Measurements from ENCODE around the gene SNCAIP. TPM values are rescaled to one million over a fixed set of nuclear protein-coding genes. Genes with fewer than 3 reads are reported as not detected.
A peak's percentile ranks its signal among the peaks of the same experiment; 100 is the strongest.

Gene SNCAIP
- total RNA-seq, 1 experiment from 2014 or later = not detected

- DNase-seq (ENCODE audit: low spot score) = no peak
Measured at GRCh38 chr5:122423221-122423620, 111.2 kb downstream of the SNCAIP start.

DNA sequence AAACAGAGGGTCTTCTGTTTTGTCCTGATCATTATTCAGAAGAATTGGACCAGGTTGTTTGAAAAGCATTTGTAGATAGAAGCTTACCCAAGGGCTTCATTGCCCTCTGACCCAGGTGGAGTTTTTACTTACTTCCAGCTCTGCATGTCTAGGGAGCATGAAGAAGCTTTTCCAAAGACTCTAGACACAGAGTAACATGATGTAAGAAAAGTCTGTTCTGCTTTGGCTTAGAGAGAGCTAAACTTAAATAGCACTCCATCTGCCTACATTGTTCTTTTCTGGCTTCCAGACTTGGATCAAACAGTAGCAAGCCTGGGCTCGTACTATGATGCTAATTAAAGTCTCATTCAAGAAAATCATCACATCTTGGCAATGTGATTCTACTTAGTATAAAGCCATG is 112.1 kb downstream of the SNCAIP start:
- DNase-seq (ENCODE audit: low spot score) = no peak

GRCh38 chr5:122426301-122426700 is 114.3 kb downstream of the SNCAIP start:
- no peak for DNase-seq (ENCODE audit: low spot score)

DNA sequence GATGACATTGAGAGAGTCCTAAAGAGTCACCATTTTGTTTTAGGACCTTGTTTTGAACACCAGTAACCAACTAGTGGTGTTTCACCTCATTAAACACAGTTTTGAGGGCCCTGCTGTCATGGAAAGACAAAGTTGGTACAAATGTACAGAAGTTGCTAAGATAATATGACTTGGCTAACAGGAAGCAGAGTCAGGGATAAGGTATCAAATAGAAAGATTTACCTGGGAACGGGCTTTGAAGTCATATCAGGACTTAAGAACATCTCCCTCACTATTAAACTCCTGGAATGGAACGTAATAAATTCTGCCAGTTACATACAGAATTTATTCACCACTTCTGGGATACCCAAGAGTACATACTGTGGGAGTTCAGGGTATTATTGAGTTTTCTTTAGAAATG is 115.6 kb downstream of the SNCAIP start:
- DNase-seq (ENCODE audit: low spot score) = no peak

DNA sequence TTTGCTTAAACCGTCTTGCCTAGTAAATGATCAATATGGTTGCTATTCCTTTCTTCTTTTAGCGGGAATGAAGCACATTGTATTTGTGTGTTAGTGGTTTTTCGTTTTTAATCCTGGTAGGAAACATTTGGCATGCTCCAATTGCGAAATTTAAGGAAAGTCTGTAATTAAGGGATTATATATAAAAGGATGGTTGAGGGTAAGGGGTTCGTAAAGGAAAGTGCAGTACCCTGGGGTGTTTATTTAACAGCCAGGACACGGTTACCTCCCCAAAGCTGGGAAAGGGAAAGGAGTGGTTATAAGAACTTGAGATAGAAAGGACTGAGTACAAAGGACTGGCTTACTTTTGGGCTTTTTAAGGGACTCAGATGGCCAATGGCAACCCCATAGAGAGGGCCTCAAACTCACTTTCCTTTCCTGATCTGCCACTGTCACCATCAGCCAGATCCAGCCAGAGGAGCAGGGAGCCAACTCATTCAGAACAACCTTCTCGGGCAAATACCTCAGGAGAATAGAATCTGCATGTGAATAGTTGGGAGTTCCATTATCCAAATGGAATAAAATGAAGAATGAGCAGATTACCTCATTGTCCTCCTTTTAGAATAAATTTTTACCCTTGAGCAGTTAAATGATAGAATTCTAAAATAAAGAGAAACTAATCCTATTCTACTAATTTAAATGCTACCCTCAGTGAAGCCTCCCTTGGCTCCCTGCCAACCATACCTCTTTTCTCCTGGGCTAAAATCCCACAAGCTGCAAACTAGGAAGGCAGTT is 117.7 kb downstream of the SNCAIP start:
- DNase-seq (ENCODE audit: low spot score) = no peak

GRCh38 chr5:122430319-122430586 is 118.2 kb downstream of the SNCAIP start:
- DNase-seq (ENCODE audit: low spot score) = no peak

GRCh38 chr5:122431298-122431697 is 119.3 kb downstream of the SNCAIP start:
- DNase-seq (ENCODE audit: low spot score) = no peak

- DNase-seq (ENCODE audit: low spot score) = no peak
Measured at GRCh38 chr5:122434205-122434970, 122.4 kb downstream of the SNCAIP start.

DNA sequence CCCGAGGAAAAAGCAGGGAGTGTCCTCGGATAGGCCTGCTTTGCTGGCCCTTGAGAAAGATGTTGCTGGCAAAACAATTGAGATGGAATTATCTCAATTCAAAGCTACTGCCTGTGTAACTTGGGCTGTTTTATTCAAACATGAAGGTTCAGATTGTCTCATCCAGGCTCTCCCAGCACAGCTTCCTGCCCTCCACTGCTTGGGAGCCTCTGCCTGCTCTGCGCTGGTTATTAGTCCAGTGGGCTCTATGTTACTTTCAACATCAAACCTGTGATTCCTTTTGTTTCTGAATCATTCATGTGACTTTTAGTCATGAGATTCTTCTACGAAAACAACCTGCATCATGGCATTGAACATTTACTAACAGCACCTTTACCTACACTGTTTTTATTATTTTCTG is 123.2 kb downstream of the SNCAIP start:
- DNase-seq (ENCODE audit: low spot score) = no peak

- no peak for DNase-seq (ENCODE audit: low spot score)
Measured at GRCh38 chr5:122435761-122436160, 123.7 kb downstream of the SNCAIP start.

- peak; percentile 14 for DNase-seq (ENCODE audit: low spot score)
Measured at GRCh38 chr5:122436615-122437014, 124.6 kb downstream of the SNCAIP start.

- no peak for DNase-seq (ENCODE audit: low spot score)
Measured at GRCh38 chr5:122439645-122440044, 127.6 kb downstream of the SNCAIP start.

DNA sequence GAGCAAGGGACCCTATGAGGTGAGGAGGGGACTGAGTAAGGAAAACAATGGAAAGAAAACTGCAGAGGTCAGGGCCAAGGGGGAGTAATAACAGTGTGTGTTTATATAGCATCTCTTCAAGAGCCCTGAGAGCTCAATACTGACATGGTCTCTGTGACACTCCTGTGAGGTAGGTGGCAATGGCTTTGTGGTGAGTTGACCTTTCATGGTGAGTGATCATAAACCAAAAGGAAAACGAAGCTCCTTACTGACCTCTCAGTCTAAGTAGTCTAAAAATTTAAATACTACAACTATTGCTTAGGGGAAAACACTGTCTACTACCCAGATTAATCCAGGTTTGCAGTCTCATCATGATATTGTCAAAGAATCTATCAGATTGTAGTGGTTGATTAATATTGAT is 130.9 kb downstream of the SNCAIP start:
- DNase-seq (ENCODE audit: low spot score) = no peak

GRCh38 chr5:122444411-122444810 is 132.4 kb downstream of the SNCAIP start:
- no peak for DNase-seq (ENCODE audit: low spot score)

DNA sequence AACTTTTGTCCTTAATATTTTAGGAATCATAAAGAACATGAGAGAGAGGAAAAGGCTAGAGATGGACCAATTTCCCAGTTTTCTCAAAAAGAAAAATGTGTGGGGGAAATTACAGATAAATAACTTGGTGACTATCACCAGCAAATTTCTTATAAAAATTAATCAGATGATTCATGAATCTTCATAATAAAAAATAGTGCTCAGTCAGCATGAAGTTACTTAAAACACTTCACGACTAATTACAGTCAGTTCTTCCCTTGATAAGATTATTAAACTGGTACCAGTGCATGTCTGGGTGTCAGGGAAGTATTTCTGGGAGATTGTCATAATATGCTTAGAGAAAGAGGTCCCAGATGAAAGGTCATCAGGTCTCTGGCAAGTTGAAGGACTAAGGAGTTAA is 133.0 kb downstream of the SNCAIP start:
- DNase-seq (ENCODE audit: low spot score) = no peak

DNA sequence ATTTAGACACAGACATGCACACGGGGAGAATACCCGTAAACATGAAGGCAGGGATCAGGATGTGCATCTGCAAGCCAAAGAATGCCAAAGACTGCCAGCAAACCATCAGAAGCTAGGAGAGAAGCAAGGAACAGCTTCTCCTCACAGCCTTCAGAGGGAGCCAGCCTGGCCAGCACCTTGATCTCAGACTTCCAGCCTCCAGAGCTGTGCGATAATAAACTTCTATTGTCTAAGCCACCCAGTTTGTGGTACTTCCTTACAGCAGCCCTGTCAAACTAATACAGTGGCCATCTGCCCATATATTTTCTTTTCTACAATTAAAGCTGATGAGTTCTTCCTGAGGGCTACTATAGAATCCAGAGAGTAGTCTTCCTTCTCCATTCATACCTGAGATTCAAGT is 135.0 kb downstream of the SNCAIP start:
- no peak for DNase-seq (ENCODE audit: low spot score)

GRCh38 chr5:122447879-122448278 is 135.8 kb downstream of the SNCAIP start:
- DNase-seq (ENCODE audit: low spot score) = no peak

GRCh38 chr5:122454541-122454940 is 142.5 kb downstream of the SNCAIP start:
- no peak for DNase-seq (ENCODE audit: low spot score)

DNA sequence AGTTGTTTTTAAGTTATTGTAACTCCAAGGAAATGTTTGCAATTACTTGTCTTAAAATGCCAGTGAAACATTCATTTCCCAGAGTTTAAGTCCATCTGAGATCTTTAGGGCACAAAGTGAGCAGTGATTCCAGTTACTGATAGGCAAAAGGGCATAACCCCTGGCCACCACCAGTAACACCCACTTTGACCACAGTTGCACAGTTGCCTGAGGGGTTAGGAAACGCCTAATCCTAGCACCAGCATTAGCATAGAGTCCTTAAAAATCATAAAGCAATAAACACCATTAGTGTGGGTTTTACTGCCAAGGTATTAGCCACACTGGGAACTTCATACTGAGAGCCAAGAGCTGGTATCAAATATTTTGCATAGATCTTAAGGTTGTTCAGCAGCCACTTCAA is 143.9 kb downstream of the SNCAIP start:
- DNase-seq (ENCODE audit: low spot score) = no peak

DNA sequence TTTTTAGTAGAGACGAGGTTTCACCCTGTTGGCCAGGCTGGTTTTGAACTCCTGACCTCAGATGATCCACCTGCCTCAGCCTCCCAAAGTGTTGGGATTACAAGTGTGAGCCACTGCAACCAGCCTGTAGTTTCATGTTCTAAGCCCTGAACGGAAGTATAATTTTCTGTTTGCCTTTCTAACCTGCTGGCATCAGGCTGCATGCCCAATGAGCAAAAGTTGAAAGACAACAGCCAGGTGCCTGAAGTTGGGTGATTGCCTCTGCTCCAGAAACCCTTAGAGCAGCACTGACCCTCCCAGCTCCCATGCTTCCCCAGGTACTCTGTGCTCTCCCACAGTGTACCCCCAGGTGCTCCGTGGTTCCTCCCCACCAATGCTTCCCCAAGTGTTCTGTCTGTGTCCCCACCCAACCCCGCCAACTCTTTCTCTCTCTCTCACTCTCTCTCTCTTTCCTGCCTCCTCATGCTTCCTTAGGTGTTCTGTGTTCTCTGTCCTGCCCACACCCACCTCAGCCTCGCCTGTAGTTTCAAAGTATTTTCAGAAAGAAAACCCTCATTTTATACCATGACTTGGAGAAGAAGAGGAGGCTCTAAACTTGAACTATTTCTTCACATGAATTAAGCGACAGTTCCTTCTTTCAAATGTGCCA is 145.3 kb downstream of the SNCAIP start:
- DNase-seq (ENCODE audit: low spot score) = no peak

DNA sequence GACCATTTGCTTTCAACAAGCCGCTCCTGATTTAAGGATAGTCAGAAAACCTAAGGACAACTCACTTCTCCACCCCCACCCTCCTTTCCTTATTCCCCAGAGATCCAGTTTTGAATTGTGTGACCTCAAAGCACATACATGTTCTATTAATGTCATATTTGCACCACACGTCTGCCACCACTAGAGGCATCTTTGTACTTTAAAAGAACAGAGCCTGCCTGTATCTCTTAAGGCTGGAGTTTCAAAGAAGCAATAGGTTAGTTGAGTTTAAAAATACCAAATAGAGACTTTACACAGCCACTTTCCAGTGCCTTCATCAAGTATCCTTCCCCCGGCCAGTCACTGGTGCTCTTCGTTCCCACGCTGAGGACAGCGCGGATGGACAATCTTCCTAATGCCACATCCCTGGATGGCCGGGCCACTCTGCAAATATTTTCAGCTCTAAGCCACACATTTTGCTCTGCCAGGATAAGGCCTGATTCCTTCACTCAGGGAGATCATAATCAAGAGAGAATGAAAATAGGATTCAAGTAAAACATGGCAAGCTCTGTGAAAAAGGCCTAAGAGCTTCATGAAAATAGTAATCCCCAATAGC is 146.3 kb downstream of the SNCAIP start:
- peak; percentile 61 for DNase-seq (ENCODE audit: low spot score)

- no peak for DNase-seq (ENCODE audit: low spot score)
Measured at GRCh38 chr5:122462486-122462885, 150.4 kb downstream of the SNCAIP start.

All from HT-29 (cell line).